Spleen (tissue), 11 donors: ENCODE results near the gene DTWD1. TPM values are rescaled to one million over a fixed set of nuclear protein-coding genes. Genes with fewer than 3 reads are reported as not detected.

ENCODE experiments used
- DNase-seq: peaks from one replicate; pipeline ENCODE4 v3.0.0-alpha.2; 2020
- H3K27ac ChIP-seq, 8 donors: fragments of 200-600 bp; sonication (generic) in 7 of 8; 1 replicate in 4 of 8; 2 replicates in 4 of 8; pipeline versions ENCODE4 v1.5.0 to v1.8.0; 2016 to 2021; ENCODE audit warnings: inconsistent platforms in 4 of 8, mild to moderate bottlenecking in 4 of 8, moderate library complexity in 1 of 8
- H3K27me3 ChIP-seq, 7 donors: fragments of 200-600 bp; sonication (generic) in 6 of 7; replicated peaks in 1 of 7; 1 replicate in 4 of 7; 2 replicates in 3 of 7; pipeline versions ENCODE4 v1.5.0 to v1.8.0; 2016 to 2021; ENCODE audit warnings: inconsistent platforms in 3 of 7, mild to moderate bottlenecking in 1 of 7
- H3K36me3 ChIP-seq, 6 donors: fragments of 200-600 bp; sonication (generic) in 5 of 6; 1 replicate in 4 of 6; 2 replicates in 2 of 6; pipeline versions ENCODE4 v1.5.0 to v1.8.0; 2016 to 2021; ENCODE audit warnings: inconsistent platforms in 2 of 6
- H3K4me1 ChIP-seq, 6 donors: fragments of 200-600 bp; sonication (generic) in 5 of 6; 1 replicate in 3 of 6; 2 replicates in 3 of 6; pipeline versions ENCODE4 v1.5.0 to v1.8.0; 2016 to 2021; ENCODE audit warnings: inconsistent platforms in 3 of 6
- H3K4me3 ChIP-seq, 8 donors: fragments of 200-600 bp; sonication (generic) in 7 of 8; 1 replicate in 4 of 8; 2 replicates in 4 of 8; pipeline versions ENCODE4 v1.5.0 to v1.8.0; 2016 to 2021; ENCODE audit warnings: inconsistent platforms in 4 of 8, mild to moderate bottlenecking in 4 of 8, moderate library complexity in 2 of 8
- H3K9me3 ChIP-seq, 8 donors: fragments of 200-600 bp; sonication (generic) in 7 of 8; 1 replicate in 4 of 8; 2 replicates in 4 of 8; pipeline versions ENCODE4 v1.5.0 to v1.8.0; 2016 to 2021; ENCODE audit warnings: inconsistent platforms in 4 of 8
- POLR2A ChIP-seq, 3 donors: fragments of 450-650 bp; IDR thresholded peaks; one replicate each; pipeline ENCODE4 v1.5.1; 2017; ENCODE audit warnings: antibody characterized with exemption in 3 of 3, mild to moderate bottlenecking in 1 of 3
- POLR2AphosphoS5 ChIP-seq, 3 donors: sonication (generic); formaldehyde crosslinking; IDR thresholded peaks; one replicate each; pipeline ENCODE4 v1.5.1; 2017; ENCODE audit warnings: antibody characterized with exemption in 3 of 3
- WGBS, 5 donors: extraction: QIAGEN DNeasy Blood & Tissue Kit in 3 of 5; methylation state at CpG; one replicate each; pipeline versions ENCODE4 v1.1.5 to v1.1.7; 2013 to 2018; 5-methylcytosine and 5-hydroxymethylcytosine counted together
- intact Hi-C: fragments of 100-400 bp; cut with DNase I; formaldehyde crosslinking; loops from one replicate; pipeline ENCODE4 v1.15.0; 2023; ENCODE audit warnings: low total_unique reads
- polyA plus RNA-seq, 3 donors: library from polyadenylated mRNA; stranded (reverse); fragments of 200-250 nt; gene quantifications; one replicate each; pipeline ENCODE4 v1.2.1, GENCODE V29; 2013
- total RNA-seq, 7 donors: library from RNA; depleted of rRNA in 3 of 7; stranded (reverse); fragments of >200 nt in 3 of 7; fragmentation: NEBNext Ultra II Directional in 4 of 7; extraction: Animal tissue kit (Norgen Biotek cat#: 25700) in 4 of 7; gene quantifications; one replicate each; pipeline versions ENCODE4 v1.1.0 to v1.2.1, GENCODE V29; 2016 to 2021
- TF ChIP-seq, protein P1 (sequence below), 11 experiments: fragments of 200-600 bp in 7 of 11; fragments of 450-650 bp in 4 of 11; sonication (generic) in 4 of 11; IDR thresholded peaks in 8 of 11; conservative IDR thresholded peaks in 3 of 11; 1 replicate in 7 of 11; 2 replicates in 4 of 11; pipeline versions ENCODE4 v1.4.0 to v1.8.0; 2016 to 2021; ENCODE audit warnings: antibody characterized with exemption in 11 of 11, inconsistent platforms in 4 of 11, mild to moderate bottlenecking in 1 of 11
- donor health status: healthy with polysubstance abuse.
- donor health status: DM: no; HTN: no; CAD: no; lungs with moderate emphysema.
- donor health status: DM: no; HTN: no; CAD: no.
- donor health status: Bipolar disorder and iron deficiency.
- donor health status: healthy.
- donor health status: DM: no; HTN: no; CAD: no.
- donor health status: DM: yes; HTN: yes; CAD: no.

Gene DTWD1
- total and polyA plus RNA-seq, 10 donors = 8.2 to 25.5 (median 17.0) TPM

DNA sequence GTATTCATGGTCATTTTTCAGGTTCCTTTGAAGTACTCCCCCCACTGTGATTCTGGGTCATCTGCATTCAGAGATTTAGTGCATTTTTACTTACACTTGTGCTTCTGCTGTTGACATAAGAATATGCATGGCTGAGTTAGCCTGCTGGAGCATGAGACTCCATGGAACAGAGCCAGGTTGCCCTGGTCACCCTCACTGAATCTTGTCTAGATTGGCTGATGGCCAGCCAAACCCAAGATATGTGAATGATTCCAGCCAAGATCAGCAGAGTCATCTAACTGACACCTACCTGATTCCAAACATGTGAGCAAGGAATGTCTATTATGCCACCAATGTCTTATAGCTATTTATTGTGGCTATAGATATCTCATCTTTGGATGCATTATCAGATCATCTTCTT, 25.1 kb downstream of the DTWD1 start:
- Histone ChIP-seq H3K9me3 (no peaks in the 10 kb centered on the region), H3K36me3 (peaks cover 0 to 35% (median 2%) of the 10 kb centered on the region in 6 donors), H3K4me3 (no peak overlapping the region), H3K27ac (no peak overlapping the region), H3K27me3 (no peaks in the 10 kb centered on the region), H3K4me1 (no peaks in the 10 kb centered on the region)
- TF ChIP-seq POLR2A (IDR thresholded peaks at IDR 0.05) = no peak
- TF ChIP-seq POLR2AphosphoS5 (IDR thresholded peaks at IDR 0.05) = no peak
- TF ChIP-seq, protein P1, sequence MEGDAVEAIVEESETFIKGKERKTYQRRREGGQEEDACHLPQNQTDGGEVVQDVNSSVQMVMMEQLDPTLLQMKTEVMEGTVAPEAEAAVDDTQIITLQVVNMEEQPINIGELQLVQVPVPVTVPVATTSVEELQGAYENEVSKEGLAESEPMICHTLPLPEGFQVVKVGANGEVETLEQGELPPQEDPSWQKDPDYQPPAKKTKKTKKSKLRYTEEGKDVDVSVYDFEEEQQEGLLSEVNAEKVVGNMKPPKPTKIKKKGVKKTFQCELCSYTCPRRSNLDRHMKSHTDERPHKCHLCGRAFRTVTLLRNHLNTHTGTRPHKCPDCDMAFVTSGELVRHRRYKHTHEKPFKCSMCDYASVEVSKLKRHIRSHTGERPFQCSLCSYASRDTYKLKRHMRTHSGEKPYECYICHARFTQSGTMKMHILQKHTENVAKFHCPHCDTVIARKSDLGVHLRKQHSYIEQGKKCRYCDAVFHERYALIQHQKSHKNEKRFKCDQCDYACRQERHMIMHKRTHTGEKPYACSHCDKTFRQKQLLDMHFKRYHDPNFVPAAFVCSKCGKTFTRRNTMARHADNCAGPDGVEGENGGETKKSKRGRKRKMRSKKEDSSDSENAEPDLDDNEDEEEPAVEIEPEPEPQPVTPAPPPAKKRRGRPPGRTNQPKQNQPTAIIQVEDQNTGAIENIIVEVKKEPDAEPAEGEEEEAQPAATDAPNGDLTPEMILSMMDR (IDR thresholded peaks at IDR 0.05 in 8 of 11, conservative IDR thresholded peaks at IDR 0.05 in 3 of 11) = no peak
- intact Hi-C loops = no loop called here
- DNase-seq = no peak

DNA sequence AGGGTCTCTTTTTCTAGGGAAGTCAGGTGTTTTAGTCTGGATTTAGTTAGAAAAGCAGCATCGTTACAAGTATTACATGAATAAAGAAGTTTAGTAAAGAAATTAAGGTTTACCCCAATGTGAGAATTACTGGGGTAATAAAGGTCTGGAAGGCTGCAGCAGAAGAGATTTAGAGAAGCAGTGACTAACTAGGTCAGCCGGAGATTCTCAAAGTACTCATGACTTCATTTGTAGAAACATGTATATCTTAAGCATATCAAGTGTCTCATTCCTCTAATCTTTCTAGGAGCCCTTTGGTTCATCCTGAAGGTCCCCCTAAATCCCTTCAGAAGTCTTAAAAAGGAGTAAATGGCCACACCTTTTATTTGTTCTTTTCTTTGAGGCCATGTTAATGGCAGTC, 26.0 kb downstream of the DTWD1 start:
- Histone ChIP-seq H3K27me3 (no peaks in the 10 kb centered on the region), H3K27ac (no peak overlapping the region), H3K4me3 (no peak overlapping the region), H3K9me3 (peaks cover 0 to 5% (median under 1%) of the 10 kb centered on the region in 8 donors), H3K4me1 (no peaks in the 10 kb centered on the region), H3K36me3 (peaks cover 0 to 34% (median 2%) of the 10 kb centered on the region in 6 donors)
- intact Hi-C loops = no loop called here
- no peak for TF ChIP-seq POLR2AphosphoS5 (IDR thresholded peaks at IDR 0.05)
- TF ChIP-seq, protein P1 (IDR thresholded peaks at IDR 0.05 in 8 of 11, conservative IDR thresholded peaks at IDR 0.05 in 3 of 11) = no peak
- no peak for TF ChIP-seq POLR2A (IDR thresholded peaks at IDR 0.05)
- WGBS, 5 donors = 93 to 97% (median 94%) methylated on average over 2 of the region's 2 CpGs
- DNase-seq = no peak

GRCh38 chr15:49649987-49650386, 29.1 kb downstream of the DTWD1 start:
- Histone ChIP-seq H3K27ac (no peak overlapping the region), H3K4me3 (no peak overlapping the region), H3K9me3 (peaks cover 0 to 36% (median 25%) of the 10 kb centered on the region in 8 donors), H3K4me1 (no peaks in the 10 kb centered on the region), H3K36me3 (peaks cover 0 to 10% (median 0%) of the 10 kb centered on the region in 6 donors), H3K27me3 (no peaks in the 10 kb centered on the region)
- intact Hi-C loops = no loop called here
- DNase-seq = no peak
- 98 to 100% (median 98%) methylated on average over 1 of the region's 1 CpG for WGBS, 5 donors
- TF ChIP-seq POLR2AphosphoS5 (IDR thresholded peaks at IDR 0.05) (no peak), POLR2A (IDR thresholded peaks at IDR 0.05) (no peak)
- TF ChIP-seq, protein P1 (IDR thresholded peaks at IDR 0.05 in 8 of 11, conservative IDR thresholded peaks at IDR 0.05 in 3 of 11) = no peak

GRCh38 chr15:49650676-49651075, 29.8 kb downstream of the DTWD1 start:
- intact Hi-C loops = no loop called here
- Histone ChIP-seq H3K27ac (no peak overlapping the region), H3K9me3 (peaks cover 0 to 37% (median 25%) of the 10 kb centered on the region in 8 donors), H3K27me3 (no peaks in the 10 kb centered on the region), H3K36me3 (peaks cover 0 to 7% (median 0%) of the 10 kb centered on the region in 6 donors), H3K4me3 (no peak overlapping the region), H3K4me1 (no peaks in the 10 kb centered on the region)
- DNase-seq = no peak
- 67 to 79% (median 73%) methylated on average over 2 of the region's 2 CpGs for WGBS, 5 donors
- TF ChIP-seq POLR2A (IDR thresholded peaks at IDR 0.05) (no peak), POLR2AphosphoS5 (IDR thresholded peaks at IDR 0.05) (no peak)
- TF ChIP-seq, protein P1 (IDR thresholded peaks at IDR 0.05 in 8 of 11, conservative IDR thresholded peaks at IDR 0.05 in 3 of 11) = no peak
